ENCODE data around the gene BCR. TPM values are rescaled to one million over a fixed set of nuclear protein-coding genes. Genes with fewer than 3 reads are reported as not detected.
A peak's percentile ranks its signal among the peaks of the same experiment; 100 is the strongest.
"Not testable (repeated sequence)": the region's sequence is repeated elsewhere in the genome, so short reads cannot be mapped to it uniquely, and the experiment has no call there.

BCR gene
- 10 to 100 TPM; 43.3 to 50.3 TPM for total RNA-seq

- Mint-ChIP-seq H3K4me3 (peak within 1 kb of the TSS; percentile 90), H3K4me1 (peaks cover 35% of the 10 kb centered on the region), H3K27ac (peak within 1 kb of the TSS; percentile 86), H3K9me3 (no peaks in the 10 kb centered on the region), H3K27me3 (no peaks in the 10 kb centered on the region), H3K36me3 (ENCODE audit: low read depth) (peaks cover 32% of the 10 kb centered on the region)
- peak; percentile 25 for ATAC-seq (replicated peaks)
Observed at GRCh38 chr22:23180301-23180892, at the start of gene BCR. TSS of gene BCR (plus strand) at chr22:23180509. CDS start at chr22:23180961, 452 bp downstream.

GRCh38 chr22:23130697-23131096 lies 49.6 kb upstream of the BCR start:
- H3K36me3 Mint-ChIP-seq (ENCODE audit: low read depth), result no peaks in the 10 kb centered on the region
- H3K4me1 Mint-ChIP-seq, result no peaks in the 10 kb centered on the region
- no peaks in the 10 kb centered on the region for H3K27me3 Mint-ChIP-seq
- no peak overlapping the region for H3K4me3 Mint-ChIP-seq
- no peak for ATAC-seq (replicated peaks)
- H3K9me3 Mint-ChIP-seq, result no peaks in the 10 kb centered on the region
- H3K27ac Mint-ChIP-seq, result no peak overlapping the region

GRCh38 chr22:23131931-23132330 lies 48.4 kb upstream of the BCR start:
- H3K4me3 Mint-ChIP-seq, result no peak overlapping the region
- no peaks in the 10 kb centered on the region for H3K36me3 Mint-ChIP-seq (ENCODE audit: low read depth)
- no peak for ATAC-seq (replicated peaks)
- H3K9me3 Mint-ChIP-seq, result no peaks in the 10 kb centered on the region
- H3K27ac Mint-ChIP-seq, result no peak overlapping the region
- H3K4me1 Mint-ChIP-seq, result no peaks in the 10 kb centered on the region
- H3K27me3 Mint-ChIP-seq, result no peaks in the 10 kb centered on the region

GRCh38 chr22:23132376-23133091 lies 47.8 kb upstream of the BCR start:
- H3K9me3 Mint-ChIP-seq, result no peaks in the 10 kb centered on the region
- H3K36me3 Mint-ChIP-seq (ENCODE audit: low read depth), result no peaks in the 10 kb centered on the region
- no peaks in the 10 kb centered on the region for H3K27me3 Mint-ChIP-seq
- H3K27ac Mint-ChIP-seq, result no peak overlapping the region
- no peaks in the 10 kb centered on the region for H3K4me1 Mint-ChIP-seq
- H3K4me3 Mint-ChIP-seq, result no peak overlapping the region
- ATAC-seq (replicated peaks), result no peak

GRCh38 chr22:23133922-23134321 lies 46.4 kb upstream of the BCR start:
- Mint-ChIP-seq H3K4me3 (no peak overlapping the region), H3K27ac (no peak overlapping the region), H3K4me1 (peaks cover 8% of the 10 kb centered on the region), H3K9me3 (no peaks in the 10 kb centered on the region), H3K36me3 (ENCODE audit: low read depth) (no peaks in the 10 kb centered on the region), H3K27me3 (no peaks in the 10 kb centered on the region)
- no peak for ATAC-seq (replicated peaks)

- ATAC-seq (replicated peaks); H3K36me3 Mint-ChIP-seq (ENCODE audit: low read depth); H3K9me3 Mint-ChIP-seq; H3K27me3 Mint-ChIP-seq; H3K4me1 Mint-ChIP-seq; H3K4me3 Mint-ChIP-seq: not testable (repeated sequence)
- H3K27ac Mint-ChIP-seq, result peak overlapping the region; percentile 93
Observed at GRCh38 chr22:23136991-23137390, 43.3 kb upstream of the BCR start.

GRCh38 chr22:23137468-23137867 lies 42.8 kb upstream of the BCR start:
- Mint-ChIP-seq H3K36me3 (ENCODE audit: low read depth) (no peaks in the 10 kb centered on the region), H3K4me1 (peaks cover 8% of the 10 kb centered on the region), H3K27me3 (no peaks in the 10 kb centered on the region), H3K27ac (peak overlapping the region; percentile 93), H3K4me3 (peak overlapping the region; percentile 61), H3K9me3 (no peaks in the 10 kb centered on the region)
- ATAC-seq (replicated peaks), result no peak

- Mint-ChIP-seq H3K4me3 (peak overlapping the region; percentile 61), H3K4me1 (peaks cover 8% of the 10 kb centered on the region), H3K27ac (peak overlapping the region; percentile 93)
Observed at GRCh38 chr22:23137905-23138561, 42.3 kb upstream of the BCR start.

GRCh38 chr22:23138584-23139435 lies 41.5 kb upstream of the BCR start:
- Mint-ChIP-seq H3K27ac (peak overlapping the region; percentile 93), H3K9me3 (no peaks in the 10 kb centered on the region), H3K27me3 (no peaks in the 10 kb centered on the region), H3K4me3 (peak overlapping the region; percentile 61), H3K4me1 (peaks cover 8% of the 10 kb centered on the region), H3K36me3 (ENCODE audit: low read depth) (no peaks in the 10 kb centered on the region)
- ATAC-seq (replicated peaks), result no peak

More at GRCh38 chr22:23137905-23138561, 42.3 kb upstream of the BCR start:
- H3K36me3 Mint-ChIP-seq (ENCODE audit: low read depth), result no peaks in the 10 kb centered on the region
- H3K27me3 Mint-ChIP-seq, result no peaks in the 10 kb centered on the region
- ATAC-seq (replicated peaks), result peak; percentile 14
- no peaks in the 10 kb centered on the region for H3K9me3 Mint-ChIP-seq

- Mint-ChIP-seq H3K4me1 (peaks cover 13% of the 10 kb centered on the region), H3K27ac (peak overlapping the region; percentile 93), H3K36me3 (ENCODE audit: low read depth) (no peaks in the 10 kb centered on the region), H3K9me3 (no peaks in the 10 kb centered on the region), H3K27me3 (no peaks in the 10 kb centered on the region), H3K4me3 (peak overlapping the region; percentile 75)
- no peak for ATAC-seq (replicated peaks)
Observed at GRCh38 chr22:23140385-23140784, 39.9 kb upstream of the BCR start.

GRCh38 chr22:23142546-23143105 lies 37.7 kb upstream of the BCR start:
- H3K36me3 Mint-ChIP-seq (ENCODE audit: low read depth), result no peaks in the 10 kb centered on the region
- no peaks in the 10 kb centered on the region for H3K27me3 Mint-ChIP-seq
- H3K4me1 Mint-ChIP-seq, result peaks cover 13% of the 10 kb centered on the region
- peak overlapping the region; percentile 93 for H3K27ac Mint-ChIP-seq
- no peaks in the 10 kb centered on the region for H3K9me3 Mint-ChIP-seq
- peak overlapping the region; percentile 75 for H3K4me3 Mint-ChIP-seq
- ATAC-seq (replicated peaks), result no peak

- H3K4me1 Mint-ChIP-seq, result peaks cover 9% of the 10 kb centered on the region
- no peaks in the 10 kb centered on the region for H3K27me3 Mint-ChIP-seq
- peak overlapping the region; percentile 75 for H3K4me3 Mint-ChIP-seq
Observed at GRCh38 chr22:23143119-23143518, 37.2 kb upstream of the BCR start.

GRCh38 chr22:23144432-23144831 lies 35.9 kb upstream of the BCR start:
- no peaks in the 10 kb centered on the region for H3K36me3 Mint-ChIP-seq (ENCODE audit: low read depth)
- peak overlapping the region; percentile 67 for H3K4me3 Mint-ChIP-seq
- H3K27ac Mint-ChIP-seq, result peak overlapping the region; percentile 65
- peaks cover 5% of the 10 kb centered on the region for H3K4me1 Mint-ChIP-seq
- no peaks in the 10 kb centered on the region for H3K27me3 Mint-ChIP-seq
- no peak for ATAC-seq (replicated peaks)
- no peaks in the 10 kb centered on the region for H3K9me3 Mint-ChIP-seq

More at GRCh38 chr22:23143119-23143518, 37.2 kb upstream of the BCR start:
- Mint-ChIP-seq H3K36me3 (ENCODE audit: low read depth) (no peaks in the 10 kb centered on the region), H3K27ac (peak overlapping the region; percentile 93), H3K9me3 (no peaks in the 10 kb centered on the region)
- ATAC-seq (replicated peaks), result no peak

Measured in activated T-helper 17 cell treated with anti-CD3 and anti-CD28 coated beads, Interleukin-2, amount 50 U/mL, for 72 hours (primary cell).